Activated T-helper 1 cell treated with anti-CD3 and anti-CD28 coated beads, Interleukin-2, amount 50 U/mL, for 16 hours (primary cell): ENCODE results near the gene SECISBP2.

Experiments
- DNase-seq, 2 donors: peaks; one replicate each; pipeline ENCODE4 v3.0.0-alpha.2; 2020; ENCODE audit warnings: low read depth in 1 of 2, low spot score in 1 of 2

Gene SECISBP2

DNA sequence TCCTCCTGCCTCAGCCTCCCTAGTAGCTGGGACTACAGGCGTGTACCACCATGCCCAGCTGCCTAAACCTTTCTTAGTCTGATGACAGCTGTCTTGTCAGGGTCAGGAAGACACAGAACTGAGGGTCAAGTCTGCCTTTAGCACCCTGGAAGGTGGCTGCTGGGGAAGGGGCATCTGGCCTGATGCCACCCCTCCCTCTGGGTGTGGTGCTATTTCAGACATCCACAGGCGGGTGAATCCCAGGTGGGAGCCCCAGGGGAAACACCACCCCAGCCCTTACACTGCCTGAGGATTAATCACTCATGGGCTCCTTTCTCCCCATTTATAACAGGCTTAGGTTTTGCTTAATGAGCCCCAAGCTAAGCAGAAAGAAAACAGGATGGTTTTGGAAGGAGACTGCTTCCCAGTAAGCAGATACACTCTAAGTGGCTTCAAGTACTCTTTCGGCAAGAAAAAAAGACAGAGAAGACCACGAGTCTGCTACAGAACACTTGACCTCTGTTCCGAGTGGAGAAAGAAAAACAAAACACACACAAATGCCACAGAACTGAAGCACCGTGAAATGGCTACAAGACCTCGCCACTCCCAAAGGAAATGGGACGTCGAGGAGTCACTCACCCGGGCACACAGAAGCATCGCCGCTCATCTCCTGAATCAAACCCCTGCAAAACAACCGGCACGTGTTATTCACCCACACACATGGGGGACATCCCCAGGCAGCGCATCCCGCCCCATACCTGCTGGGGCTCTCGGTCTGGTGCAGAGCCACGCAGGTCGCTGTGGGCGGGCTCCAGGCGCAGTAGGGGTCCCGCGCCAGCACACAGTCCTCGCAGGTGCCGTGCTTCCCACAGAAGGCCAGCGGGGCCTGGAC is 62.4 kb downstream of the SECISBP2 start:
- DNase-seq = no peak

DNA sequence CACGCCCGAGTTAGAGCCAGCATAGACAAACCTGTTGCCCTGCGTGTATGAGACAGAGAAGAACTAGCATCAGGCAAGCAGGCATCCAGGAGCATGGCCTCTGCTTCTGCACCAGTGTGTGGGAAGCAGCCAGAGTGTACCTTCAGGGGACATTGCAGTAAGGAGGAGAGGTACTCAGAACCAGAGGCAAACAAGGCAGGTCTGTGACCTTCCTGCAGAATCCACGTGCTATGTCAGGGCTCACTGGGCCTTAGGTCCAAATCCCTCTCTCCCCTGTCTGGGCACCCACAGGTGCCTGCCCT is 63.0 kb downstream of the SECISBP2 start:
- no peak for DNase-seq

- no peak for DNase-seq
These were observed 64.0 kb downstream of the SECISBP2 start for GRCh38 chr9:89382026-89382986.

GRCh38 chr9:89383030-89383720 is 64.9 kb downstream of the SECISBP2 start:
- DNase-seq = no peak

DNA sequence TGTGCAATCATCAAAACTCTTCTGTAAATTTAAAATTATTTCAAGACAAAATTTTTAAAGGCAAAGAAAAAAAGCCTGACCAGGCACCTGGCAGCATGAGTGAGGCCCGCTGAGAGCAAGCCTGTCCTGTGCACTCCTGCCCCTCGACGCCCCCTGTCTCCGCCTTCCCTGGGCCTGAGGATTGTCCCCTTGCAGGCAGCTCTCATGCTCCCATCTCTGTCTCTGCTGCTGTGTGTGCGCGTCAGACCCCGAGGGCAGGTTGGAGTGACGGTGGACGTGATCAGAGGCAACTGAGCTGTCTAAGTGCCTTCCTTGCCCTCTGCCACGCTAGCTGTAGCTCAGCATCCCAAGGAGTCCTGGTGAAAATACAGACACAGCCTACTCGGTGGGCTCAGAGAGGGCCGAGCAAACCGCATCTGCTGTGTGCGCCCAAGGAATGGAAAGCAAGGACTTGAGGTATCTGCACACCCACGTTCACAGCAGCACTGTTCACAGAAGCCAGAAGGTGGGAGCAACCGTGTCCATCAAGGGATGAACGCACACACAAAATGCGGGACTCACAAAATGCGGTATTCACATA is 65.5 kb downstream of the SECISBP2 start:
- DNase-seq = no peak

DNA sequence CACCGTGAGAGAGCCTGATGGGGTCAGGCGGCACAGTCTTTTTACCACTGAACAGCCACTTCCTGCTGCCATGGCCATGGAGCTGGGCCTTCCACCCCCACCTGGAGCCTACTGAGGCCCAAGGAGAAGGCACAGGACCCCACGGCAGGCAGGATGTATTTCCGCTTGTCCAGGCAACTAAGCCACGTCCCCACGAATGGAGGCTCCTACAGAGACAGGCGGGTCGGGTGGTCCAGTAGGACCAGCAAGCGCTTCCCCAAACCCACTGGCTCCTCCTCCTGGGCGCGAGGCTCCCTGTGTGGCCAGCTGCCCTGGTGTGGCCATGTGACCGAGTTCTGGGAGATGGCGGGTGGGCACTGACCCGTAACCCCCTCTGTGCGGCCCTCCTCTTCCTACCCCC is 66.5 kb downstream of the SECISBP2 start:
- DNase-seq = no peak

- no peak for DNase-seq
These were observed 67.9 kb downstream of the SECISBP2 start for GRCh38 chr9:89386206-89386605.

DNA sequence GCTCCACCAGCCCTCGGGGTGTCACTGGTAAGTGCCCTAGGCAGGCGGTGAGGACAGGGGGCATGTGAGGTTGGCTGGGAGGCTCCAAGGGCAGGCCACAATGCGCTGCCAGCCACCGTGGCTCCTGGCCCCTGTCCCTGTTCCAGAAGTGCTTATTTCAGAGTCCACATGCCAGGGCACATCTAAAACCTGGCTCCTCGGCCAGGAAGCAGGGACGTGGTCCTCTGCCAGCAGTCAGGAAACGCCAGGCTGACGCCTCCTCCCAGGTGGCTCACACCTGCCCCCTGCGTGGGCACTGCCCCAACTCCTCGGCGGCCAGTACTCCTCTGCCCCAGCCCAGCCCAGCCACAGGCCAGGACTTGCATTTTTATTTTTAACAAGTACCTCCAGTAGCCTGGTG is 68.5 kb downstream of the SECISBP2 start:
- no peak for DNase-seq

GRCh38 chr9:89387197-89387849 is 69.0 kb downstream of the SECISBP2 start:
- no peak for DNase-seq

DNA sequence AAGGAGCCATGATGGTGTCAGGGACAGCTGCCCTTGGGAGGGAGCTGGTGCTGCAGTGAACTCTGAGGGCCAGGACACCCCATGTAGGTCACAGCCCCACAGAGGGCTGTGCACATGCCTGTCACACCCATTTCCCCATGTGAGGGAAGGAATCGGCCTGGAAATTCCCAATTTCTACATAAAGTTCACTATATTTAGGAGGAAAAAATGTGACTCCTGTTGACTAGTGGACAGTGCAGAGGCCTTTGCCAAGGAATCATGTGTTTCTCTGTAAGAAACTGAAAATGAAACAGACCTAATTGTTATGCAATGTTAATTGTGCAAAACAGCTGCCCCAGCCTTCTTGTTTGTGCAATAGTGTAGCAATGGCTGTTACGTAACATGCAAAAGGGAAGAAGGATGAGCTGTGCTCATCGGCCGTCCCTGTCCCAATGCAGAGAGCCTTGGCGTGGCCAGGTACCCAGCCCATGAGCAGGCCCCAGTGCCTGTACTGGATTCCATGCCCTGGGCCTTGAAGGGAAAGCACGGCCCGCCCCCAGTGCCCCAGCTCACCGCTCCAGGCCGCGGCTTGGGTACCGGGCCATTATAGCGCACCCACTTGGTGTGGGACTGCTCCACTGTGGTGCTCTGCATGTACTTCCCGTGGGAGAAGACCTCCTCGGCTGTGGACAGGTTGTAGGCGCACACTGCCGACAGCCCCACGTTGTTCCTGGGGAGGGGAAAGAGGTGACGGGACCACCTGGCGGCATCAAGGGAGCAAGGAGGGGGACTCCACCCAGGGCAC is 70.0 kb downstream of the SECISBP2 start:
- DNase-seq = no peak

- DNase-seq = no peak
These were observed 70.5 kb downstream of the SECISBP2 start for GRCh38 chr9:89388868-89389177.

- DNase-seq = no peak
These were observed 71.8 kb downstream of the SECISBP2 start for GRCh38 chr9:89390068-89390555.

- DNase-seq = no peak
These were observed 72.3 kb downstream of the SECISBP2 start for GRCh38 chr9:89390578-89391116.

DNA sequence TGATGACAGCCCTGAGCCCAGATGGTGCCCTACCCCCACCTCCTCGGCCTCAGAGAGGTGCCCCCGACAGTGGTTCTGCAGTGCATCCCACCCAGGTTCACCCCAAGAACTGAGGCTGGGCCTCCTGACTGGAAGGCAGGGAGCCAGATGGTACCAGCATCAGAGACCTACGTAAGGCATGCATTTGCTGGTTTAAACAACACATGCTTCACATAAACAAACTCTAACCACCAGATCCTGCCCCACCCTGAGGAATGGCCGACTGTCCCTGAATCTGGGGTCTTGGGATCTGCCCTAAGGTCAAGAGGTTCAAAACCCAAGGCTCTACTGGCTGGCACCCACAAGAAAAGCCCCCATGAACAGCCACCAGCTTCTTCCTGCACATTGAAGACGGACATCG is 73.3 kb downstream of the SECISBP2 start:
- DNase-seq = no peak

GRCh38 chr9:89394412-89394811 is 76.1 kb downstream of the SECISBP2 start:
- DNase-seq = no peak

DNA sequence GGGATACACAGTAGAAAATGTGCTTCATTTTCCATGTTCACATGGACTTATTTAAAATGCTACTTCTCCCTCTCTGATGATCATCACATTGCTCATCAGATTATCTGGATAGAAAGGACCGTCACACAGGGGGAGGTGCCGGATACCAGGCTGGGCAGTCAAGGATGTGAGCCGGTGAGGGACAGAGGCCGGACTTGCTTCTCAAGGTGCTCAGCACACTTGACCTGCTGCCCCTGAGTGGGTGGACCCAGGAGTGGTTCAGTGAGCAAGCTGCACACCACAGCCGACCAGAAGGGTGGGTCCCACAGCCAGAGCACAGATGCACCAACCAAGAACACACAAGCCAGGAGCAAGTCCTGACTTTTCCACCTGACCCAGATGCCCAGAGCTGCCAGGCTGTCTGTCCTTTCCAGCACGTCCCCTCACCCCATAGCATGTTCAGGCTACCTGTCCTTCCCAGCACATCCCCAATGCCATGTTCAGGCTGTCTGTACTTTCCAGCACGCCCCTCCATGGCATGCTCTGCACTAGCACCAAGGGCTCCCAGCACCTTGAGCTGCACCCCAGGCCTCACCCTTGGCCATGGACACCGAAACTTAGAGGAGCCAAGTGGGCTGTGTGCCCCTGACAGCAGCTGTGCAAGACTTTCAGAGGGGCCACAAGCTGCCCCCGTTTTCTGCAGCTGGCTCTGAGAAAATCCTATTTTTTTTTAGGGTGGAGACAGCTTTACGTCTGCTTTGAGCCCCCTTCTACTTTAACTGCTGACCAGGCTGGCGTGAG is 77.8 kb downstream of the SECISBP2 start:
- DNase-seq = no peak

- DNase-seq = no peak
These were observed 79.2 kb downstream of the SECISBP2 start for GRCh38 chr9:89397471-89397870.

DNA sequence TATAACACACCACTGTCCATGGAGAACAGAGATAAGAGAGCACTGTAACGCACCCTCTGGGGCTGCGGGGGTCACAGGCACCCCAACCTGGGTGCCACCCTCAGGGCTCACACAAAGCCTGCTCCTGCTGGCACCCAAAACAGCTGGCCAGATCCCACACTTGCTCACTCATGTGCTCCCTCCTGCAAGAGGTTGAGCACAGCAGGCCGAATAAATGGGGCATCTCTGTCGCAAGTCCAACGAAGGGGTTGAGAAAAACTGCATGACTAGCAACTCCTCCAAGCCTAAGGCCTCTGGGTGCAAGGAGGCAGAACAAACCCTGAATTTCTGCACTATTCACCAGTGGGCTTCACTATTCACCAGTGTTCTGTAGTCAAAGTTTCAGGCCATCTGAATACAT is 80.3 kb downstream of the SECISBP2 start:
- DNase-seq = no peak
